HFF-Myc (cell line): Measurements from ENCODE around the gene UPF1.

Experiments
- DNase-seq: peaks from one replicate; pipeline ENCODE4 v3.0.0-alpha.2; 2011; ENCODE audit warnings: low read depth; ENCODE audit errors: extremely low read depth
- H3K4me3 ChIP-seq: replicated peaks from 2 replicates; pipeline ENCODE4 v1.5.1; 2011; ENCODE audit warnings: low read depth, mild to moderate bottlenecking, control low read depth, low read length
- CTCF ChIP-seq: IDR thresholded peaks from 2 replicates; pipeline ENCODE4 v1.5.1; 2012; ENCODE audit warnings: mild to moderate bottlenecking, low read depth, low read length, control low read depth; ENCODE audit errors: missing control alignments

The UPF1 gene

GRCh38 chr19:18895038-18895823, 63.5 kb downstream of the UPF1 start:
- TF ChIP-seq CTCF = peak; percentile 35
- H3K4me3 ChIP-seq = peak overlapping the region; percentile 53
- no peak for DNase-seq

GRCh38 chr19:18895824-18896341, 64.1 kb downstream of the UPF1 start, which contains the start of gene CERS1:
CERS1 (minus strand) TSS chr19:18896158; CDS start chr19:18896072, 86 bp downstream.
- peak within 1 kb of the TSS; percentile 53 for H3K4me3 ChIP-seq
- TF ChIP-seq CTCF = no peak
- DNase-seq = no peak

- no peak overlapping the region for H3K4me3 ChIP-seq
- DNase-seq = no peak
Measured at GRCh38 chr19:18896421-18896841, 64.7 kb downstream of the UPF1 start.

GRCh38 chr19:18897094-18898029, 65.6 kb downstream of the UPF1 start:
- DNase-seq = no peak
- TF ChIP-seq CTCF = no peak
- H3K4me3 ChIP-seq = no peak overlapping the region

More at GRCh38 chr19:18896421-18896841, 64.7 kb downstream of the UPF1 start:
- no peak for TF ChIP-seq CTCF

- DNase-seq = no peak
- no peak overlapping the region for H3K4me3 ChIP-seq
- no peak for TF ChIP-seq CTCF
Measured at GRCh38 chr19:18898081-18898606, 66.4 kb downstream of the UPF1 start.

GRCh38 chr19:18898607-18899408, 67.0 kb downstream of the UPF1 start:
- no peak overlapping the region for H3K4me3 ChIP-seq
- TF ChIP-seq CTCF = no peak
- DNase-seq = no peak
